ENCODE measurements around the gene WDR13.

WDR13 gene

GRCh38 chrX:48592971-48593370, 4.3 kb upstream of the WDR13 start:
- no peak for DNase-seq (ENCODE audit: low read depth)
- no peak overlapping the region for H3K4me3 ChIP-seq (ENCODE audit: low read depth, low read length)
- no peak for TF ChIP-seq CTCF (IDR thresholded peaks at IDR 0.05; ENCODE audit: control insufficient read depth, extremely low read depth, insufficient read depth)

- H3K4me3 ChIP-seq (ENCODE audit: low read depth, low read length) = no peak overlapping the region
- no peak for DNase-seq (ENCODE audit: low read depth)
- no peak for TF ChIP-seq CTCF (IDR thresholded peaks at IDR 0.05; ENCODE audit: control insufficient read depth, extremely low read depth, insufficient read depth)
These were observed 1.4 kb upstream of the WDR13 start for GRCh38 chrX:48595929-48596328.

- DNase-seq (ENCODE audit: low read depth) = no peak
- no peak for TF ChIP-seq CTCF (IDR thresholded peaks at IDR 0.05; ENCODE audit: control insufficient read depth, extremely low read depth, insufficient read depth)
- peak overlapping the region; percentile 79 for H3K4me3 ChIP-seq (ENCODE audit: low read depth, low read length)
These were observed 1.3 kb downstream of the WDR13 start for GRCh38 chrX:48598614-48599013.

GRCh38 chrX:48599341-48599740, 2.0 kb downstream of the WDR13 start:
- DNase-seq (ENCODE audit: low read depth) = no peak
- no peak overlapping the region for H3K4me3 ChIP-seq (ENCODE audit: low read depth, low read length)
- no peak for TF ChIP-seq CTCF (IDR thresholded peaks at IDR 0.05; ENCODE audit: control insufficient read depth, extremely low read depth, insufficient read depth)

- H3K4me3 ChIP-seq (ENCODE audit: low read depth, low read length) = no peak overlapping the region
- TF ChIP-seq CTCF (IDR thresholded peaks at IDR 0.05; ENCODE audit: control insufficient read depth, extremely low read depth, insufficient read depth) = no peak
- no peak for DNase-seq (ENCODE audit: low read depth)
These were observed 2.9 kb downstream of the WDR13 start for GRCh38 chrX:48600226-48600625.

GRCh38 chrX:48601741-48602394, 4.6 kb downstream of the WDR13 start:
- TF ChIP-seq CTCF (IDR thresholded peaks at IDR 0.05; ENCODE audit: control insufficient read depth, extremely low read depth, insufficient read depth) = no peak
- no peak overlapping the region for H3K4me3 ChIP-seq (ENCODE audit: low read depth, low read length)
- no peak for DNase-seq (ENCODE audit: low read depth)

GRCh38 chrX:48604701-48605100, 7.4 kb downstream of the WDR13 start:
- no peak overlapping the region for H3K4me3 ChIP-seq (ENCODE audit: low read depth, low read length)
- TF ChIP-seq CTCF (IDR thresholded peaks at IDR 0.05; ENCODE audit: control insufficient read depth, extremely low read depth, insufficient read depth) = no peak
- DNase-seq (ENCODE audit: low read depth) = no peak
